A673 (cell line): ENCODE data around the gene TNFRSF12A.

ENCODE experiments used
- EZH2 ChIP-seq: fragments of 200-600 bp; sonication (generic); IDR thresholded peaks from 2 replicates; pipeline ENCODE4 v1.6.1; 2017; ENCODE audit warnings: borderline replicate concordance, low read depth, mild to moderate bottlenecking, mixed read lengths, antibody characterized with exemption, low read length; ENCODE audit not compliant: poor library complexity, severe bottlenecking
- TF ChIP-seq, protein P1 (sequence below): fragments of 300-800, 200-600 bp; sonication (generic); conservative IDR thresholded peaks from 2 replicates; pipeline ENCODE4 v1.5.1; 2017; ENCODE audit warnings: low read depth, mild to moderate bottlenecking, antibody characterized with exemption, low read length, moderate library complexity, mixed read lengths

- TF ChIP-seq, protein P1, sequence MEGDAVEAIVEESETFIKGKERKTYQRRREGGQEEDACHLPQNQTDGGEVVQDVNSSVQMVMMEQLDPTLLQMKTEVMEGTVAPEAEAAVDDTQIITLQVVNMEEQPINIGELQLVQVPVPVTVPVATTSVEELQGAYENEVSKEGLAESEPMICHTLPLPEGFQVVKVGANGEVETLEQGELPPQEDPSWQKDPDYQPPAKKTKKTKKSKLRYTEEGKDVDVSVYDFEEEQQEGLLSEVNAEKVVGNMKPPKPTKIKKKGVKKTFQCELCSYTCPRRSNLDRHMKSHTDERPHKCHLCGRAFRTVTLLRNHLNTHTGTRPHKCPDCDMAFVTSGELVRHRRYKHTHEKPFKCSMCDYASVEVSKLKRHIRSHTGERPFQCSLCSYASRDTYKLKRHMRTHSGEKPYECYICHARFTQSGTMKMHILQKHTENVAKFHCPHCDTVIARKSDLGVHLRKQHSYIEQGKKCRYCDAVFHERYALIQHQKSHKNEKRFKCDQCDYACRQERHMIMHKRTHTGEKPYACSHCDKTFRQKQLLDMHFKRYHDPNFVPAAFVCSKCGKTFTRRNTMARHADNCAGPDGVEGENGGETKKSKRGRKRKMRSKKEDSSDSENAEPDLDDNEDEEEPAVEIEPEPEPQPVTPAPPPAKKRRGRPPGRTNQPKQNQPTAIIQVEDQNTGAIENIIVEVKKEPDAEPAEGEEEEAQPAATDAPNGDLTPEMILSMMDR, result no peak
- no peak for TF ChIP-seq EZH2
These were observed 37.8 kb upstream of the TNFRSF12A start for GRCh38 chr16:2982402-2982801.
